BLaER1 treated with 17β-estradiol and CSF1 and Interleukin-3, amounts not matched to agents 10 nM and 100 nM (cell line): ENCODE data around the gene EMSY.

ENCODE experiments used
- H3K27ac ChIP-seq, 11 experiments: shearing (Covaris generic); formaldehyde crosslinking; 2 replicates each; pipeline ENCODE4 v1.8.1; 2022
- H3K27me3 ChIP-seq, 11 experiments: shearing (Covaris generic); formaldehyde crosslinking; 2 replicates each; pipeline ENCODE4 v1.8.1; 2022
- H3K36me3 ChIP-seq, 11 experiments: shearing (Covaris generic); formaldehyde crosslinking; 2 replicates each; pipeline ENCODE4 v1.8.1; 2022
- H3K4me1 ChIP-seq, 10 experiments: shearing (Covaris generic); formaldehyde crosslinking; 2 replicates each; pipeline ENCODE4 v1.8.1; 2022
- H3K4me2 ChIP-seq, 11 experiments: shearing (Covaris generic); formaldehyde crosslinking; 2 replicates each; pipeline ENCODE4 v1.8.1; 2022
- H3K4me3 ChIP-seq, 10 experiments: shearing (Covaris generic); formaldehyde crosslinking; 2 replicates each; pipeline ENCODE4 v1.8.1; 2022
- H3K9ac ChIP-seq, 11 experiments: shearing (Covaris generic); formaldehyde crosslinking; 2 replicates each; pipeline ENCODE4 v1.8.1; 2022
- H3K9me3 ChIP-seq, 11 experiments: shearing (Covaris generic); formaldehyde crosslinking; replicated peaks in 1 of 11; 2 replicates each; pipeline ENCODE4 v1.8.1; 2022
- H4K20me1 ChIP-seq, 11 experiments: shearing (Covaris generic); formaldehyde crosslinking; 2 replicates each; pipeline ENCODE4 v1.8.1; 2022
- Cebpa-rat ChIP-seq, 11 experiments: shearing (Covaris generic); IDR thresholded peaks; 2 replicates each; pipeline ENCODE4 v1.8.1; 2022

Gene EMSY

DNA sequence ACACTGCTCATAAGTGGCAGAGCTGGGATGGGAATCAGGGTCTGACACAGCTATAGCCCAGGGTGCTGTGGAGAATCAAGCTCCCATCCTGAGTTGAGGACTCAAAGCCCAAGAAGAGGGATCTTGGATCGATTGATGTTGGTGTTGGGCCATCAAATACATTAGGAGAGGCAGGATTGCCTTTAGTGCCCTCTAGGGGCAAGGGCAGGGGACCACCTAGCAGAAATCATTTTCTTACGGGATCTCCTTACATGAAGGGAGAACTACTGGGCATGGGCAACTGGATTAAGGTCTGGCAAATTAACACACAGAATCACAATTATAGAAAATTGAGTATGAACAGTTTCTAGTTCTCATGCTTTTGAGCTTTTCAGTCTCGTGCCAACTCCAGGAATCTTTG is 24.9 kb upstream of the EMSY start:
- TF ChIP-seq Cebpa-rat (IDR thresholded peaks at IDR 0.05): no peak
- H3K36me3 ChIP-seq: no peaks in the 10 kb centered on the region
- H3K9ac ChIP-seq: no peak overlapping the region
- no peak overlapping the region for H3K4me3 ChIP-seq
- H3K4me1 ChIP-seq: no peaks in the 10 kb centered on the region
- no peak overlapping the region for H3K4me2 ChIP-seq
- H3K27ac ChIP-seq: no peak overlapping the region
- H4K20me1 ChIP-seq: no peaks in the 10 kb centered on the region
- H3K27me3 ChIP-seq: no peaks in the 10 kb centered on the region
- H3K9me3 ChIP-seq: no peaks in the 10 kb centered on the region

DNA sequence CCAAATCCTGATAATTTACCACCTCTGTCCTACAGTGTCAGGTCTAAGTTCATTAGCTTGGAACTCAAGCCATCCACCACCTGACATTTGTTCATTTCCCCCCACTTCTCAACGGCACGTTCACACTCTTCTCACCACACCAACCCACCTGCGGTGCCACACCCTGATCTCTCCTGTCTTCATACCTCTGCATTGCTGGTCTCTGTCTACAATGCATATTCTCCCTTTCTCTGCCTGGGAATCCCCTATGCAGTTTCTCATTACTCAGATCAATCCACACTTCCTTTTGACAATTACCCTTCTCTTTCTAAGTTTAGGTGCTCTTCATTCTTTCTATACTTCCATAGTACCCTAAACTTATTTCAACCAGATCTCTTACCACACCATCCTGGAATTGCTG is 20.4 kb upstream of the EMSY start:
- Histone ChIP-seq H3K4me3 (no peak overlapping the region), H4K20me1 (no peaks in the 10 kb centered on the region), H3K9me3 (no peaks in the 10 kb centered on the region), H3K27me3 (no peaks in the 10 kb centered on the region), H3K9ac (no peak overlapping the region), H3K4me2 (no peak overlapping the region), H3K36me3 (no peaks in the 10 kb centered on the region), H3K27ac (no peak overlapping the region), H3K4me1 (no peaks in the 10 kb centered on the region)
- no peak for TF ChIP-seq Cebpa-rat (IDR thresholded peaks at IDR 0.05)

DNA sequence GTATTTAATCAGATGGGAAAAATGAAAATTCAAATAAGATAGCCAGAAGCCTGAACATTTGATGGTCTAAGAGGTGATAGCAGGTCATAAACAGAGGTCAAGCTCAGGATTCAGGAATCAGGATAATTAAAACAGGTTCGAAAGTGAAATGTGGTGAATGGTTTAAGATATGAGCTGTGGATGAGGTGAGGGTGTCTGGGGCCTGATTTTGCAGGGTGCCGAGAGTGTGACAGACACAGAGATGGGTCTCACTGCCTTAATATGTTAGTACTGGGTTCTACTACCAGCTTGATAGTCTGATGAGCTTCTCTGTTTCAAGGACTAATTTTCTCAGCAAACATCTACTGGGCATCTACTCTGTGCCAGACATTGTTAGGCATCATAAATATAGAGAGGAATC is 19.9 kb upstream of the EMSY start:
- no peak for TF ChIP-seq Cebpa-rat (IDR thresholded peaks at IDR 0.05)
- no peak overlapping the region for H3K9ac ChIP-seq
- H4K20me1 ChIP-seq: no peaks in the 10 kb centered on the region
- no peak overlapping the region for H3K4me2 ChIP-seq
- no peaks in the 10 kb centered on the region for H3K4me1 ChIP-seq
- no peaks in the 10 kb centered on the region for H3K36me3 ChIP-seq
- H3K9me3 ChIP-seq: no peaks in the 10 kb centered on the region
- no peaks in the 10 kb centered on the region for H3K27me3 ChIP-seq
- no peak overlapping the region for H3K4me3 ChIP-seq
- H3K27ac ChIP-seq: no peak overlapping the region

DNA sequence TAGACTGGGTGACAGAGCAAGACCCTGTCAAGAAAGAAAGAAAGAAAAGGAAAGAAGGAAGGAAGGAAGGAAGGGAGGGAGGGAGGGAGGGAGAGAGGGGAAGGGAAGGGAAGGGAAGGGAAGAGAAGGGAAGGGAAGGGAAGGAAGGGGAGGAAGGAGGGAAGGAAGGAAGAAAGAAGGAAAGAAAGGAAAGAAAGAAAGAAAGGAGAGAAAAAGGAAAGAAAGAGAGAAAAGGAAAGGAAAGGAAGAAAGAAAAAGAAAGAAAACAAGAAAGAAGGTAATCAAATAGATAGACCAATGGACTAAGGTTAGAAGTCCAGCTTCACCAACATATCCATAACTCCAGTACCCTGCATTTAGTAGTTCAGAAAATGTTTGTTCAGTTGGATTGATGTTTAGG is 18.2 kb upstream of the EMSY start:
- H3K9me3 ChIP-seq: no peaks in the 10 kb centered on the region
- no peak for TF ChIP-seq Cebpa-rat (IDR thresholded peaks at IDR 0.05)
- no peaks in the 10 kb centered on the region for H3K36me3 ChIP-seq
- H3K4me3 ChIP-seq: no peak overlapping the region
- H3K4me2 ChIP-seq: no peak overlapping the region
- H3K27me3 ChIP-seq: no peaks in the 10 kb centered on the region
- H3K9ac ChIP-seq: no peak overlapping the region
- H3K4me1 ChIP-seq: no peaks in the 10 kb centered on the region
- no peaks in the 10 kb centered on the region for H4K20me1 ChIP-seq
- no peak overlapping the region for H3K27ac ChIP-seq

DNA sequence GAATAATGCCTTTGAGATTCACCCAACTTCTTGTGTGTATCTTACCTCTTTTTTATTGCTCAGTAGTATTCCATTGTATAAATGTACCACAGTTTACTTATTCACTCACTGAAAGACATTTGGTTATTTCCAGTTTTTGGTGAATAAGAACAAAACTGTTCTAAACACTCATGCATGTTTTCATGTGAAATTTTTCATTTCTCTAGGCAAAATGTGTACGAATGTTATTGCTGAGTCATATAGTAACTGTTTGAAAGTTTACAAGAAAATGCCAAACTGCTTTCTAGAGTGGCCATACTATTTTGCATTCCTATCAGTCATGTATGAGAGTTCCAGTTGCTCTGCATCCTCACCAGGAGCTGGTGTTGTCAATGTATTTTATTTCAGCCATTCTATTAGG is 8.8 kb upstream of the EMSY start:
- no peak overlapping the region for H3K4me2 ChIP-seq
- H3K4me3 ChIP-seq: no peak overlapping the region
- H3K9me3 ChIP-seq: no peaks in the 10 kb centered on the region
- H3K9ac ChIP-seq: no peak overlapping the region
- H3K4me1 ChIP-seq: no peaks in the 10 kb centered on the region
- H3K27me3 ChIP-seq: no peaks in the 10 kb centered on the region
- no peak overlapping the region for H3K27ac ChIP-seq
- TF ChIP-seq Cebpa-rat (IDR thresholded peaks at IDR 0.05): no peak
- H3K36me3 ChIP-seq: peaks cover 0 to 11% (median 0%) of the 10 kb centered on the region in 11 experiments; a peak in 4 of 22 replicates
- H4K20me1 ChIP-seq: no peaks in the 10 kb centered on the region

DNA sequence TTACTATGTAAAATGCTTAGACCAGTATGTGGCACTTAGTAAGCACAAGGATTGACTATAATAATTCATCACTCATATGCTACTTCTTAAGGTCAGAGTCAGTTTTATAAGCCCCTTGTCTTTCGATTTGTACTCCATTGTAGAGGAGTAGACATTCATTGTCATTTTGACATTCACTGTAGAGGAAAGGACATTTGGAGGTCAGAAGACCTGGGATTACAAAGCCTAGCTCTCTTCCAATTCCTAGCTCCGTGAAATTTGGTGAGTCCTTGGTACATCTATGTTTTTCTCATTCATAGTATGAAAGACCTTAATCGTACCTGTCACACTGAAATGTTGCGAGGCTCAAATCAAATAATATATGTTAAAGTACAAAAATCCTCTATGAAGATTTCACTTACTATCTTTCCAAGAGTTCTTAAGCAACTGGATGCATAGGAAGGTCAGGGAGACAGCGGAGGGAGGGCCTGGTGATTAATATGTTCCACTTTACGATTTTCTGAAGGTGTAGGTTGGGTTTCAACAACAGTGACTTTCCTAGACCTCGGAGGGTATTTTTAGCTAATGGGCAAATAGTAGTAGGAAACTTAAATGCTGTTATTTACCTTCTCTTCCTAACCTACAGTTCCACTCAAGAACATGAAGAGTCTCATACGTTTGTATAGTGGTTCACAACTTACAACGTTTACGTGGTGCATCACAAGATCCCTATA is 1.4 kb upstream of the EMSY start:
- peak overlapping the region; percentile 89 to 97 (median 94) for H3K9ac ChIP-seq
- H4K20me1 ChIP-seq: peaks cover 0 to 19% (median 10%) of the 10 kb centered on the region in 11 experiments; a peak in 10 of 22 replicates
- H3K4me1 ChIP-seq: peaks cover 16 to 29% (median 25%) of the 10 kb centered on the region in 10 experiments
- peak overlapping the region; percentile 77 to 95 (median 88) for H3K4me2 ChIP-seq
- H3K9me3 ChIP-seq: no peaks in the 10 kb centered on the region
- TF ChIP-seq Cebpa-rat (IDR thresholded peaks at IDR 0.05): no peak
- peaks cover 18 to 46% (median 25%) of the 10 kb centered on the region in 11 experiments; a peak in 20 of 22 replicates for H3K36me3 ChIP-seq
- H3K27ac ChIP-seq: peak overlapping the region; percentile 82 to 97 (median 94)
- H3K4me3 ChIP-seq: peak overlapping the region; percentile 86 to 100 (median 97)
- no peaks in the 10 kb centered on the region for H3K27me3 ChIP-seq

DNA sequence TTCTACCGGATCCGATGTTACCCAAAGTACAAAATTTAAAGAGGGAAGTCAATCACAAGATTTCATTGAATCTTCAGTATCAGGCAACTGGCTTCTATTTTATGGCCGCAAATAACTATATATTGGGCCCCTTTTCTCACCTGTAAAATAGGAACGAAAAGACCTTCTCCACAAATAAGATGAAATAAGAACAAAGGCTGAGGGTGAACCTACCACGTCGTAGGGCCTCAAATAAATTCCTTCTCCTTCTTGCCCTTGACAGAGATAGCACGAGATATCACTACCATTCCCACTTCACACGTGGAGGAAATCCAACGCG is 794 bp upstream of the EMSY start:
- H4K20me1 ChIP-seq: peaks cover 0 to 19% (median 10%) of the 10 kb centered on the region in 11 experiments; a peak in 10 of 22 replicates
- peak overlapping the region; percentile 77 to 95 (median 88) for H3K4me2 ChIP-seq
- peaks cover 16 to 29% (median 25%) of the 10 kb centered on the region in 10 experiments for H3K4me1 ChIP-seq
- no peaks in the 10 kb centered on the region for H3K27me3 ChIP-seq
- no peaks in the 10 kb centered on the region for H3K9me3 ChIP-seq
- peak overlapping the region; percentile 86 to 100 (median 97) for H3K4me3 ChIP-seq
- TF ChIP-seq Cebpa-rat (IDR thresholded peaks at IDR 0.05): no peak
- peak overlapping the region; percentile 82 to 97 (median 94) for H3K27ac ChIP-seq
- H3K9ac ChIP-seq: peak overlapping the region; percentile 89 to 97 (median 94)
- H3K36me3 ChIP-seq: peaks cover 20 to 52% (median 31%) of the 10 kb centered on the region in 11 experiments; a peak in 21 of 22 replicates

DNA sequence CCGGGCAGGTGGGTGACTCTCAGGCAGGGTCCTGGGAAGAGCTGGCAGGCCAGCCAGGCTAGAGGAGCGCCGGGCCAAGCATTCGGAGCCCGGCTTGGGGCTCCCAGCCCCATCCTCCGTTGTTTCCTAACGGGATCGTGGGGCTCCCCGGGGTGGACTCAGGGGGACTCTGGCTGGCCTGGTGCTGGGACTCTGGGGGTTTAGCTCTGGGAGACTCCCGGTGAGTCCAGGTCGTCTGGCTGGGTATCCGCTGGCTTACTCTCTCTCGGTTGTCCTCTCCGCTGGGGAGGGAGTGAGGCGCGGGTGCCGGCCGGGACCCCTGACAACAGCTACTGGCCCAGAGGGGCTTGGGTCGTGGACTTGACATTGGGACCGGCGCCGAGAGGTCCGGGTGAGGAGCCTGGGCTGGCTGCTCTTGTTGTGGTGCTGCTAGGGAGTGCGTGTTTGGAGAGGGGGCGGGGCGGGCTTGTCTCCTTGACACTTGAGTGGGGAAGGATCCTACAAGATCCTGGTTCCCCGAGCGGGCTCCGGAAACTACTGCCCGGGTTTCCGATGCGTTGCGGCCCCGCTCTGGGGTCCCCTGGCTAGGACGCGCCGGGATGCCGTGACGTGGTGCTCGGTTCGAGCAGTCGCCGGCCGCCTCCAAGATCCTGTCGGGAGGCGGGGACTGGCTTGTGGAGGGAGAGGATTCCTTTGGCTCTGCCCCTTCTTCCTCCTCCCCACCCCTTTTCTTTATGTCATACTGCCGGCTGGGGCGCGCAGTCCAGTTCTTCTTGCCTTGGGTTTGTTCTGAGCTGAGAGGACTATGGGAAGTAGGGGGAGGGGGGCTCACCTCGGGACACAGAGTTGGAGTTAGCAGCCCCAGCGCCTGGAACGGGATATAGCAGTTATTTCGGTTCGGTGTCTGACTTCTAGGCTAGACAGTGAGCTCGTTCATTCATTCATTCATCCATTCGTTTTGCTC is 585 bp downstream of the EMSY start:
- Histone ChIP-seq H3K4me2 (peak overlapping the region; percentile 60 to 96 (median 88)), H3K9me3 (no peaks in the 10 kb centered on the region), H3K27ac (peak overlapping the region; percentile 66 to 97 (median 94)), H3K4me1 (peaks cover 16 to 29% (median 25%) of the 10 kb centered on the region in 10 experiments), H3K36me3 (peaks cover 34 to 61% (median 45%) of the 10 kb centered on the region in 11 experiments), H3K9ac (peak overlapping the region; percentile 84 to 97 (median 94)), H4K20me1 (peaks cover 0 to 21% (median 10%) of the 10 kb centered on the region in 11 experiments; a peak in 10 of 22 replicates), H3K4me3 (peak overlapping the region; percentile 86 to 100 (median 97)), H3K27me3 (no peaks in the 10 kb centered on the region)
- TF ChIP-seq Cebpa-rat (IDR thresholded peaks at IDR 0.05): no peak

DNA sequence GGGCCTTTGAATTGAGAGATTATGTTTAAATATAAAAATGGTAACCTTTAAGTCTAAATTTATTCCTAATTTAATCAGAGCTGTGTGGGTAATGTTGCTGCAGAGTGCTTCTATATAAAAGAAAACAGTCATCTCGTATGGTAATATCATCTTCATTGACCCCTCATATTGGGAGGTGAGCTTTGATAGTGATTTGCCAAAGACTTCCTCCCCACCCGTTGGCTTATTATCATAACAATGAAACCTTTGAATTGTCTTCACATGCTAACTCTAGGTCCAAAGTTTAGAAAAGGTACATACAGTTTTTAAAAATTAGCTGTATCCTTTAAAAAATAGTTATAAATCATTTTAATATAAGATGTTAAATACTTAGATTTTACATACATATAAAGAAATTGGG is 3.7 kb downstream of the EMSY start:
- H3K27ac ChIP-seq: no peak overlapping the region
- peaks cover 55 to 70% (median 65%) of the 10 kb centered on the region in 11 experiments for H3K36me3 ChIP-seq
- H3K9me3 ChIP-seq: no peaks in the 10 kb centered on the region
- H3K4me3 ChIP-seq: no peak overlapping the region
- no peak overlapping the region for H3K9ac ChIP-seq
- H3K4me1 ChIP-seq: peaks cover 9 to 16% (median 13%) of the 10 kb centered on the region in 10 experiments
- H3K27me3 ChIP-seq: no peaks in the 10 kb centered on the region
- H3K4me2 ChIP-seq: no peak overlapping the region
- peaks cover 0 to 22% (median 10%) of the 10 kb centered on the region in 11 experiments; a peak in 10 of 22 replicates for H4K20me1 ChIP-seq
- no peak for TF ChIP-seq Cebpa-rat (IDR thresholded peaks at IDR 0.05)
